ENCODE data around the gene CABP5. TPM values are rescaled to one million over a fixed set of nuclear protein-coding genes. Genes with fewer than 3 reads are reported as not detected.

CABP5 gene
- total and polyA plus RNA-seq, 2 experiments from 2014 or later, result not detected

GRCh38 chr19:48004236-48004635 is 39.6 kb downstream of the CABP5 start:
- H3K27ac ChIP-seq (ENCODE audit: low read depth), result no peak overlapping the region
- peaks cover 4% of the 10 kb centered on the region; the same call in 1 of the 2 replicates for H3K9me2 ChIP-seq (ENCODE audit: insufficient read depth)
- no peaks in the 10 kb centered on the region for H3K4me1 ChIP-seq (ENCODE audit: insufficient read depth)
- DNase-seq (ENCODE audit: low spot score), result no peak
- no peaks in the 10 kb centered on the region for H3K79me2 ChIP-seq (replicated peaks; ENCODE audit: insufficient read depth)
- peaks cover 9% of the 10 kb centered on the region for H3K27me3 Mint-ChIP-seq (ENCODE audit: insufficient read depth, low read depth, poor library complexity)
- no peak overlapping the region for H3K4me3 ChIP-seq
- H3K9me3 Mint-ChIP-seq, result peaks cover 16% of the 10 kb centered on the region; the same call in 2 of the 3 replicates
- no peak for ATAC-seq
- TF ChIP-seq JUNB (IDR thresholded peaks at IDR 0.05; ENCODE audit: unreplicated experiment) (no peak), STAT1 (IDR thresholded peaks at IDR 0.05; ENCODE audit: unreplicated experiment) (no peak), POLR2AphosphoS5 (IDR thresholded peaks at IDR 0.05; ENCODE audit: low read depth) (no peak), ZNF462 (CRISPR knock-in tag; IDR thresholded peaks at IDR 0.05) (no peak), ZNF114 (CRISPR knock-in tag; IDR thresholded peaks at IDR 0.05) (no peak), ETS1 (IDR thresholded peaks at IDR 0.05) (no peak), EZH2phosphoT487 (IDR thresholded peaks at IDR 0.05; ENCODE audit: unreplicated experiment) (no peak), CREB1 (CRISPR knock-in tag; IDR thresholded peaks at IDR 0.05; ENCODE audit: low read depth) (no peak), NANOG (IDR thresholded peaks at IDR 0.05; ENCODE audit: borderline replicate concordance) (no peak), EZH2 (IDR thresholded peaks at IDR 0.05; ENCODE audit: low read depth, unreplicated experiment) (no peak), REST (IDR thresholded peaks at IDR 0.05; ENCODE audit: unreplicated experiment) (no peak), ZNF331 (CRISPR knock-in tag; IDR thresholded peaks at IDR 0.05; ENCODE audit: low read depth) (no peak), CTCF (conservative IDR thresholded peaks at IDR 0.05; ENCODE audit: low read depth in 2 of 2) (no peak)
- no peaks in the 10 kb centered on the region for H3K27me3 ChIP-seq (ENCODE audit: insufficient read depth)
- no peaks in the 10 kb centered on the region for H4K20me1 ChIP-seq (replicated peaks; ENCODE audit: insufficient read depth)
- no peak overlapping the region for H3K4me3 Mint-ChIP-seq
- no peak overlapping the region for H2AFZ ChIP-seq
- no peaks in the 10 kb centered on the region for H3K36me3 Mint-ChIP-seq (ENCODE audit: low read depth)
- H3F3A ChIP-seq (replicated peaks; ENCODE audit: low read depth), result no peaks in the 10 kb centered on the region
- no peak overlapping the region for H3K4me2 ChIP-seq
- no peaks in the 10 kb centered on the region for H3K36me3 ChIP-seq (ENCODE audit: insufficient read depth)
- no peak overlapping the region for H3K27ac Mint-ChIP-seq
- no peaks in the 10 kb centered on the region for H3K4me1 Mint-ChIP-seq

All from GM23338 (cell line).